SK-N-SH (cell line): Measurements from ENCODE around the gene HOXB9. TPM values are rescaled to one million over a fixed set of nuclear protein-coding genes. Genes with fewer than 3 reads are reported as not detected.

ENCODE experiments used
- CTCF ChIA-PET: fragments of 300-600, 350-600 bp; formaldehyde crosslinking; extraction: SDS; loops from one replicate; lab custom pipeline; 2021; lab: Yijun Ruan, JAX
- POLR2A ChIA-PET: fragments of 350-600 bp; sonication (Branson Sonifier 250); formaldehyde crosslinking; extraction: SDS; loops from one replicate; lab custom pipeline; 2020; ENCODE audit warnings: antibody characterized with exemption, inconsistent platforms; lab: Yijun Ruan, JAX
- DNase-seq: peaks from one replicate; pipeline ENCODE4 v3.0.0; 2012
- H2AFZ ChIP-seq: fragments of 200-600 bp; sonication (generic); 2 replicates; pipeline ENCODE4 v1.8.1; 2016; ENCODE audit warnings: antibody characterized with exemption, mild to moderate bottlenecking, low read depth
- H3F3A ChIP-seq: fragments of 200-600 bp; sonication (generic); replicated peaks from 2 replicates; pipeline ENCODE3; 2016; ENCODE audit warnings: antibody characterized with exemption, mild to moderate bottlenecking; ENCODE audit not compliant: insufficient read depth
- H3K27ac ChIP-seq, 2 experiments: fragments of 200-500 bp in 1 of 2; fragments of 200-600 bp in 1 of 2; sonication (Bioruptor generic) in 1 of 2; sonication (generic), shearing (Covaris generic) in 1 of 2; 2 replicates each; pipeline versions ENCODE4 v1.5.1 to v1.6.1; 2014 to 2016; ENCODE audit warnings: low read depth in 2 of 2, inconsistent platforms in 1 of 2, low read length in 1 of 2, mild to moderate bottlenecking in 1 of 2, mixed read lengths in 1 of 2
- H3K27me3 ChIP-seq: fragments of 200-600 bp; sonication (generic), shearing (Covaris generic); 2 replicates; pipeline ENCODE4 v1.6.1; 2016; ENCODE audit warnings: mixed run types; ENCODE audit not compliant: insufficient read depth
- H3K36me3 ChIP-seq, 2 experiments: fragments of 200-500 bp in 1 of 2; fragments of 200-600 bp in 1 of 2; sonication (Bioruptor generic) in 1 of 2; sonication (generic) in 1 of 2; replicated peaks in 1 of 2; 2 replicates each; pipeline versions ENCODE3 to v1.5.1; 2014 to 2016; ENCODE audit warnings: low read length in 1 of 2, mild to moderate bottlenecking in 1 of 2; ENCODE audit not compliant: insufficient read depth in 2 of 2, control insufficient read depth in 1 of 2
- H3K4me1 ChIP-seq, 2 experiments: fragments of 200-500 bp in 1 of 2; fragments of 200-600 bp in 1 of 2; sonication (Bioruptor generic) in 1 of 2; sonication (generic), shearing (Covaris generic) in 1 of 2; 2 replicates each; pipeline versions ENCODE4 v1.5.1 to v1.6.1; 2014 to 2016; ENCODE audit warnings: low read depth in 1 of 2, low read length in 1 of 2, mixed run types in 1 of 2; ENCODE audit not compliant: insufficient read depth in 2 of 2, control insufficient read depth in 1 of 2
- H3K4me2 ChIP-seq: fragments of 200-600 bp; sonication (generic), shearing (Covaris generic); 2 replicates; pipeline ENCODE4 v1.6.1; 2017; ENCODE audit warnings: mixed run types
- H3K4me3 ChIP-seq, 2 experiments: fragments of 200-500 bp in 1 of 2; fragments of 200-600 bp in 1 of 2; sonication (Bioruptor generic) in 1 of 2; sonication (generic), shearing (Covaris generic) in 1 of 2; 2 replicates each; pipeline versions ENCODE4 v1.5.1 to v1.8.1; 2014 to 2016; ENCODE audit warnings: low read depth in 2 of 2, inconsistent platforms in 1 of 2, low read length in 1 of 2, mild to moderate bottlenecking in 1 of 2, mixed read lengths in 1 of 2, moderate library complexity in 1 of 2
- H3K79me2 ChIP-seq: fragments of 200-600 bp; sonication (generic); 2 replicates; pipeline ENCODE4 v1.8.1; 2017; ENCODE audit warnings: mild to moderate bottlenecking; ENCODE audit not compliant: insufficient read depth
- H3K9ac ChIP-seq: fragments of 200-600 bp; sonication (generic); 2 replicates; pipeline ENCODE4 v1.6.1; 2017; ENCODE audit warnings: mixed run types
- H3K9me2 ChIP-seq: fragments of 200-600 bp; sonication (generic); 2 replicates; pipeline ENCODE4 v1.6.1; 2017; ENCODE audit warnings: mixed run types
- H3K9me3 ChIP-seq: fragments of 200-600 bp; sonication (generic); 2 replicates; pipeline ENCODE4 v1.6.1; 2017; ENCODE audit warnings: mixed run types, mild to moderate bottlenecking, moderate library complexity
- H4K20me1 ChIP-seq: fragments of 200-600 bp; sonication (generic); 2 replicates; pipeline ENCODE4 v1.6.1; 2017; ENCODE audit warnings: mild to moderate bottlenecking, mixed run types; ENCODE audit not compliant: insufficient read depth
- EZH2phosphoT487 ChIP-seq: fragments of 200-600 bp; sonication (generic); IDR thresholded peaks from 2 replicates; pipeline ENCODE4 v1.6.1; 2017; ENCODE audit warnings: low read depth, mixed run types, mild to moderate bottlenecking, antibody characterized with exemption, moderate library complexity, borderline replicate concordance
- FOSL2 ChIP-seq: IDR thresholded peaks from 2 replicates; pipeline ENCODE4 v1.4.0; 2012; ENCODE audit warnings: low read depth, mild to moderate bottlenecking, moderate library complexity, borderline replicate concordance
- FOXJ3 ChIP-seq: sonication (generic); formaldehyde crosslinking; IDR thresholded peaks from 2 replicates; pipeline ENCODE4 v1.5.1; 2020; ENCODE audit warnings: mild to moderate bottlenecking, missing genetic modification reagents
- FOXM1 ChIP-seq: IDR thresholded peaks from 2 replicates; pipeline ENCODE4 v1.4.0; 2012; ENCODE audit warnings: low read depth, mild to moderate bottlenecking
- SIN3A ChIP-seq: IDR thresholded peaks from 2 replicates; pipeline ENCODE4 v1.6.1; 2012; ENCODE audit warnings: low read depth, mild to moderate bottlenecking, low read length, moderate library complexity, borderline replicate concordance
- TAF1 ChIP-seq: IDR thresholded peaks from 2 replicates; pipeline ENCODE4 v1.6.1; 2012; ENCODE audit warnings: low read depth, mild to moderate bottlenecking, low read length, moderate library complexity, borderline replicate concordance
- TCF12 ChIP-seq: IDR thresholded peaks from 2 replicates; pipeline ENCODE4 v1.4.0; 2012
- TEAD4 ChIP-seq: IDR thresholded peaks from 2 replicates; pipeline ENCODE4 v1.4.0; 2012; ENCODE audit warnings: mild to moderate bottlenecking, borderline replicate concordance; ENCODE audit not compliant: insufficient read depth
- USF1 ChIP-seq: IDR thresholded peaks from 2 replicates; pipeline ENCODE4 v1.4.0; 2012; ENCODE audit warnings: low read depth, borderline replicate concordance
- USF2 ChIP-seq: fragments of 150-350 bp; IDR thresholded peaks from 2 replicates; pipeline ENCODE4 v1.6.1; 2017; ENCODE audit warnings: antibody characterized with exemption, low read length, low read depth, borderline replicate concordance
- YY1 ChIP-seq: IDR thresholded peaks from 2 replicates; pipeline ENCODE4 v1.4.0; 2012; ENCODE audit warnings: low read depth, mild to moderate bottlenecking
- WGBS: methylation state at CpG from one replicate; pipeline ENCODE4 v1.1.6; 2017; ENCODE audit warnings: low lambda C conversion rate; 5-methylcytosine and 5-hydroxymethylcytosine counted together
- polyA plus RNA-seq, 3 experiments: library from polyadenylated mRNA; depleted of rRNA; stranded (reverse); fragments of >200 nt; gene quantifications; 2 replicates each; pipeline ENCODE4 v1.2.3, GENCODE V29; 2012

The HOXB9 gene
- polyA plus RNA-seq, 1 of the 3 experiments (the other 2 are of a cell fraction): not detected

DNA sequence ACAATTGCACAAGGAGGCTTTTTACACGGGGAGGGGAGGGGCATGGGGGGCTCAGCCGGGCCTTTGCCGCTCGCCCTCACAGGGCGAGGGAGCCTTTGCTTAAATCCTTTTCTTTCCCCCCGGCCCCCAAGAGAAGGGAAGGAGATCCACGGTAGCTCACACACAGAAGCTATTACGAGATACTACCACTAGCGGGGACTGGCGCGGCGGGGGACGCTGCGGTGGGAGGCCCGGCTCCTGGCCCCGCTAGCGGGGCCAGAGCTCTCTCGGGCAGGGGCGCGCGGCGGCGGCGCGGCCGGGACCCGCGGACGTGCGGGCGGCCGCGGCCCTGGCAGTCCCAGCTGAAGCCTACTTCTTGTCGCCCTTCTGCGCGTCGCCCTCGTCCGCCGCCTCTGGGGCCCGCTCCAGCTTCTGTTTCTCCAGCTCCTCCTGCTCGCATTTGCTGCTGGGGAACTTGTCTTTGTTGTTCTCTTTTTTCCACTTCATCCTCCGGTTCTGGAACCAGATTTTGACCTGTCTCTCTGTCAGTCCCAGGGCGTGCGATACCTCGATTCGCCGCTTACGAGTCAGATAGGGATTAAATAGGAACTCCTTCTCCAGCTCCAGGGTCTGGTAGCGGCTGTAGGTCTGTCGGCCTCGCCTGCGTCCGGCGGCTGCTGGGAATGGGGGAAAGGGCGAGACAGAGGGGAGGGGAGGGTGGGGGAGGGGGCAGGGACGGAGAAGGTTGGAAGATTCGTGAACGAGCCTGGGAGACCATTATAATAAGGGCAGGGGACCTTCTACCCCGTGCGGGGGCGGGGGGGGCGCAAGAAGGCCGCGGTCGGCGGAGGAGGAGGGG lies 13.1 kb downstream of the HOXB9 start:
- Histone ChIP-seq H3K36me3 (no peaks in the 10 kb centered on the region), H3K4me1 (no peaks in the 10 kb centered on the region; a peak in 1 of 4 replicates), H3K4me2 (peak overlapping the region; percentile 37; the same call in 1 of the 2 replicates), H3K27me3 (peaks cover 99% of the 10 kb centered on the region), H3K9ac (no peak overlapping the region), H2AFZ (no peak overlapping the region), H3K27ac (no peak overlapping the region), H3K79me2 (no peaks in the 10 kb centered on the region), H3K9me2 (no peaks in the 10 kb centered on the region), H3K4me3 (0 out of 4 replicates have a peak overlapping the region, but pooled peaks of 1 of the 2 experiments have one; percentile 15), H3K9me3 (no peaks in the 10 kb centered on the region), H3F3A (no peaks in the 10 kb centered on the region), H4K20me1 (peaks cover 26% of the 10 kb centered on the region)
- peak; percentile 88 for DNase-seq
- TF ChIP-seq FOXJ3 (CRISPR knock-in tag) (no peak), USF1 (no peak), USF2 (no peak), TCF12 (no peak), TEAD4 (no peak), SIN3A (no peak), YY1 (no peak), FOSL2 (no peak), TAF1 (no peak)
- POLR2A ChIA-PET: no interaction called here
- 2% methylated on average over 65 of the region's 67 CpGs for WGBS
- CTCF ChIA-PET: interaction anchor here (0.5 to 3.5 kb wide), 19 partner anchors 10 to 587 kb away, joined by 3 to 24 read pairs (median 4); partner anchors contain the start of genes HOXB5 and HOXB9

- Histone ChIP-seq H3K9ac (no peak overlapping the region), H3K9me2 (no peaks in the 10 kb centered on the region), H3K4me2 (peak overlapping the region; percentile 37; the same call in 1 of the 2 replicates), H3K79me2 (no peaks in the 10 kb centered on the region), H4K20me1 (peaks cover 20% of the 10 kb centered on the region), H3K9me3 (no peaks in the 10 kb centered on the region), H3K27ac (no peak overlapping the region), H3K4me1 (no peaks in the 10 kb centered on the region; a peak in 1 of 4 replicates), H3K36me3 (no peaks in the 10 kb centered on the region), H3K4me3 (no peak overlapping the region), H2AFZ (no peak overlapping the region), H3F3A (no peaks in the 10 kb centered on the region), H3K27me3 (peaks cover 99% of the 10 kb centered on the region)
- TF ChIP-seq EZH2phosphoT487 (peak; percentile 88), USF1 (no peak), FOXM1 (no peak)
- CTCF ChIA-PET: interaction anchor here (0.5 to 3.5 kb wide), 17 partner anchors 10 to 587 kb away, joined by 3 to 24 read pairs (median 5); partner anchors contain the start of genes HOXB5 and HOXB9
- WGBS: 2% methylated on average over 15 of the region's 15 CpGs
- no peak for DNase-seq
- POLR2A ChIA-PET: no interaction called here
These were observed 13.7 kb downstream of the HOXB9 start for GRCh38 chr17:48612456-48612853.
